ENCODE data around the gene HS1BP3. TPM values are rescaled to one million over a fixed set of nuclear protein-coding genes. Genes with fewer than 3 reads are reported as not detected.
A peak's percentile ranks its signal among the peaks of the same experiment; 100 is the strongest.

HS1BP3 gene
- total and polyA plus RNA-seq, 5 experiments from 2014 or later = 11.0 to 15.5 (median 15.4) TPM

DNA sequence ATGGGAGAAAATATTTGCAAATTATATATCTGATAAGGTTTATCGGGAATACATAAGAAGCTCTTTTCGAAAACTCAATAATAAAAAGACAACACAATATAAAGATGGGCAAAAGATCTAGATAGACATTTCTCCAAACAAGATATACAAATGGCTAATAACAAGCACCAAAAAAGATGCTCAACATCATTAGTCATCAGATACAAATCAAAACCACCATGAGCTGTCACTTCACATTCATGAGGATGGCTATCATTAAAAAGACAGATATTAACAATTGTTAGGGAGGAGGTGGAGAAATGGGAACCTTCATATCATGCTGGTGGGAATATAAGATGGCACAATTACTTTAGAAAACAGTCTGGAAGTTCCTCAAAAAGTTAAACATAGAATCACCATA is 48.1 kb downstream of the HS1BP3 start:
- Mint-ChIP-seq H3K27ac (no peak overlapping the region), H3K9me3 (peaks cover 0 to under 1% (median 0%) of the 10 kb centered on the region in 9 donors)

DNA sequence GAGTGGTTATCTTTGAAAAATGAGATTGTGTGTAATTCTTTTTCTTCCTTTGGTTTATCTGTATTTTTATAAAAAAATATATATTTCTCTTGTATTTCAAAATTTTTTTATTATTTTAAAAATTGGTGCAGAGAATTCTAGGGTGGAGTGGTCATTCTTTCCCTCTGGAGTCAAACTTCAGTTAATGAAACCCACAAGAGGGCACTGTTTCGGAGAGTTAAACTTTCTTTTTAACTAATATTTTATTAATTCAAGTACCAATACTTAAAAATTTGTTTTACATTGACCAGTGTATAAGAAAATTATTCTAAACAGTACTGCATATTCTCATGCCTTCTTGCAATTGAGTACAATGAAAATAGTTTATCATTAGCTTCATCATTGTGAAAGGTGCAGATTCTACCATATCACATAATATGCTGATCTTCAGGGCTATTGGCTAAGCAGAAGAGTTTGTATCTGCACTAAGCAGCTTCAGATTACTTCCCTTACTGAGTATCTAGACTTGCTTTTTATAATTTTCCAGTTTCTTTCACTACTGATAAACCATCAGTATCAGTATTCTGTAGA is 50.1 kb downstream of the HS1BP3 start:
- H3K36me3 Mint-ChIP-seq = no peaks in the 10 kb centered on the region
- POLR2A ChIA-PET = no interaction called here
- no peak for DNase-seq
- H3K27me3 Mint-ChIP-seq = no peaks in the 10 kb centered on the region
- H3K4me1 Mint-ChIP-seq = peaks cover 0 to 16% (median 0%) of the 10 kb centered on the region in 4 donors
- no peak overlapping the region for H3K27ac Mint-ChIP-seq
- ATAC-seq = no peak
- H3K9me3 Mint-ChIP-seq = no peaks in the 10 kb centered on the region
- H3K4me3 Mint-ChIP-seq = no peak overlapping the region

More for the DNA sequence above, 48.1 kb downstream of the HS1BP3 start:
- ATAC-seq (no peak), DNase-seq (no peak)
- Mint-ChIP-seq H3K4me3 (no peak overlapping the region), H3K4me1 (no peaks in the 10 kb centered on the region), H3K36me3 (peaks cover 0 to under 1% (median 0%) of the 10 kb centered on the region in 3 donors), H3K27me3 (no peaks in the 10 kb centered on the region)
- POLR2A ChIA-PET = no interaction called here

- no peak for ATAC-seq
- Mint-ChIP-seq H3K4me3 (no peak overlapping the region), H3K27ac (no peak overlapping the region), H3K9me3 (no peaks in the 10 kb centered on the region), H3K36me3 (no peaks in the 10 kb centered on the region), H3K27me3 (no peaks in the 10 kb centered on the region), H3K4me1 (peaks cover 0 to 23% (median 0%) of the 10 kb centered on the region in 4 donors)
- DNase-seq = no peak
- POLR2A ChIA-PET = no interaction called here
Observed at GRCh38 chr2:20599861-20600461, 50.9 kb downstream of the HS1BP3 start.

GRCh38 chr2:20599001-20599600 is 51.8 kb downstream of the HS1BP3 start:
- POLR2A ChIA-PET = interaction anchor here (0.7 kb wide), 1 partner anchor 10 kb away, joined by 5 read pairs; no protein-coding TSS in a partner anchor
- peak in 1 of 10 donors; percentile 45 for DNase-seq

DNA sequence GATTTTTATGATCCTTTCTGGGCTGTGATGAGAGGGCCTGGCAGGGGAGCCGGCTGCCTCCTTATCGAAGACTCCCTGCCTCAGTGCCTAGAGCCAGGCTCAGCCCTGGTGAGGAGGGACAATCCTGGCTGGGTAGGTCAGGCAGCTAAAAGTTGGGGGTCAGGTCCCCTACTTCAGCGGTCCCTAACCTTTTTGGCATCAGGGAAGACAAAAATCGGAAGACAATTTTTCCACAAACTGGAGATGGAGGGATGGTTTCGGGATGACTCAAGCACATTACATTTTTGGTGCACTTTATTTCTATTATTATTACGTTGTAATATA is 53.1 kb downstream of the HS1BP3 start:
- POLR2A ChIA-PET = no interaction called here
- H3K9me3 Mint-ChIP-seq = no peaks in the 10 kb centered on the region
- DNase-seq (peak in 1 of 10 donors; percentile 37), ATAC-seq (no peak)
- H3K4me3 Mint-ChIP-seq = no peak overlapping the region
- H3K27me3 Mint-ChIP-seq = no peaks in the 10 kb centered on the region
- H3K4me1 Mint-ChIP-seq = peaks cover 0 to 37% (median 0%) of the 10 kb centered on the region in 4 donors
- H3K27ac Mint-ChIP-seq = no peak overlapping the region
- H3K36me3 Mint-ChIP-seq = no peaks in the 10 kb centered on the region

More at GRCh38 chr2:20599001-20599600, 51.8 kb downstream of the HS1BP3 start:
- Mint-ChIP-seq H3K4me1 (peaks cover 0 to 31% (median 0%) of the 10 kb centered on the region in 4 donors), H3K27me3 (no peaks in the 10 kb centered on the region), H3K4me3 (no peak overlapping the region), H3K27ac (no peak overlapping the region), H3K36me3 (no peaks in the 10 kb centered on the region), H3K9me3 (no peaks in the 10 kb centered on the region)
- no peak for ATAC-seq

DNA sequence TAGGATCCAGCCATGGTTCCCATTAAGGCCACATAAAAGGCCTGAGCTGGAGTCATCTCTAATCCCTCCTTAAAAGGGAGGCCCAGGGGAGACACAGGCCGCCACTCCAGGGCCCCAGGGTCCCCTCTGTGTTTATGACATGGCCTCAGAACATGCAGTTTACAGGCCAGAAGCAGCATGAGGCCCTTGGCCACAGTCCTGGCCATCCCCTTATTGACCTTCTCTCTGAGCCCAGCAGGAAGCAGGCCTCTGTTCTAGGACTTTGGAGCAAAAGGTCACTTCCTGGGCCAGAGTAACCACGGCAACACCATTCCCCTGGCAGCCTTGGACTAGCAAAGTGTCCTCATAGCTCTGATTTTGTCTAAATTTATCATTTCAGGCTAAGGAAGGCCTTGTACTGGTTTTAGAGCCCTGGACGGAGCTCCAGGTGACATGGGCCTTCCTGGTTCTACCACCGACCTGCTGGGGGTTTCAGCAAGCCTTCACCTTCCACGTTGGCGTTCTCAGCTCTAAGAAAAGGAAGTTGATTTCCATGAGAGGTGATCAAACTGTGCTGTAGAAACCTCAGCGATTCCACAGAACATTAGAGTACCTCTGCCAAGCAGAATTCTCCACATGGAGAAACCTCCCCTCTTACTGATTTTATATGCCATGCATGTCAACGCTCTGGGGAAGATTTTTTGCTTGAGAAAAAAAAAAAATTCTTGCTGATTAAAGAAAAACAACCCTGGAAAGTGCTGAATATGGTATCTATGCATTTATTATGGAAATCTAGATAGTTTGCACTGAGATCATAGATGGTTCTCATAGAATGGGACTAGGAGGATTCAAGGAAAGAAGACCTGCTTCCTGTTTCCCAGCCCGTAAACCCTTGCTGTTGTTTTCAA is 53.7 kb downstream of the HS1BP3 start:
- H3K27me3 Mint-ChIP-seq = no peaks in the 10 kb centered on the region
- peak in 1 of 10 donors; percentile 53 for DNase-seq
- H3K4me3 Mint-ChIP-seq = no peak overlapping the region
- H3K36me3 Mint-ChIP-seq = no peaks in the 10 kb centered on the region
- ATAC-seq = no peak
- POLR2A ChIA-PET = no interaction called here
- no peaks in the 10 kb centered on the region for H3K9me3 Mint-ChIP-seq
- H3K27ac Mint-ChIP-seq = no peak overlapping the region
- peaks cover 0 to 37% (median 0%) of the 10 kb centered on the region in 4 donors for H3K4me1 Mint-ChIP-seq

GRCh38 chr2:20596193-20596972 is 54.5 kb downstream of the HS1BP3 start:
- H3K27me3 Mint-ChIP-seq = no peaks in the 10 kb centered on the region
- POLR2A ChIA-PET = no interaction called here
- peak overlapping the region in 2 of 10 donors; percentile 8 to 9 for H3K27ac Mint-ChIP-seq
- H3K4me3 Mint-ChIP-seq = peak overlapping the region in 1 of 10 donors; percentile 68
- no peak for ATAC-seq
- no peaks in the 10 kb centered on the region for H3K36me3 Mint-ChIP-seq
- peaks cover 0 to 37% (median 0%) of the 10 kb centered on the region in 4 donors for H3K4me1 Mint-ChIP-seq
- H3K9me3 Mint-ChIP-seq = no peaks in the 10 kb centered on the region
- no peak for DNase-seq

DNA sequence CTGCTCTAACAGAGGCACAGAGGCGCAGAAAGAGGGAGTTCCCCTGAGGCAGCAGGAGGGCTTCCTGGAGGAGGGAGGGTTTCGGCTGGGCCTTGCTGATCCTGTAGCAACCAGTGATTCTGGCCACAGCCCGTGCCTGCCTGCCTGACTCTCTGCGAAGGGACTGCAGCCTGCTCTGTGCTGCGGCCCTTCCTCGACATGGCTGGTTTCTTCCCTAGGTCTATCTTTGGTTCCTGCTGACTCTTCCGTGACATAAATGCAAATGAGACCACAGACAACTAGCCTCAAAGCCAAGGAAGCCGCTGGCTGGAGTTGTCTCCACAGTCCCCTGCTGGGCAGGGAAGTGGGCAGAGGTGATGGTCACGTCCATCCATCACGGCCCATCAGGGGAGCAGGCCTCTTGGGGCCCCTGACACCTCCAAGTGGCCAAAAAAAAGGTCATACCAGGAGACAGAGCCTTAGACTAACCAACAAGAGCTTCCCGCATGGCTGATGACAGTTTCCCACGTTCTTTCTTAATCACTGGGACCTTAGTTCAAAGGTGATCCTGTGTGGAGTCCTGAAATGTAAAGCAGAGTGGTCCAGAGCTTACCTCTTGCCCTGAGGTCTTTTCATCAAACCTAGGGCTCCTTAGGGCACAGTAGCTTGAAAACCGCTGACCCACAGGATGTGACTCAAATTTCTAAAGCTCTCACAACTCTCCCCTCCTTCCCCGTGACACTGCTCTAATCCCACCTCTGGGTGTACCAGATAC is 55.3 kb downstream of the HS1BP3 start:
- Mint-ChIP-seq H3K27me3 (no peaks in the 10 kb centered on the region), H3K9me3 (no peaks in the 10 kb centered on the region), H3K4me1 (peaks cover 0 to 37% (median 0%) of the 10 kb centered on the region in 4 donors), H3K27ac (peak overlapping the region in 2 of 10 donors; percentile 8 to 9), H3K4me3 (peak overlapping the region in 1 of 10 donors; percentile 68), H3K36me3 (no peaks in the 10 kb centered on the region)
- POLR2A ChIA-PET = no interaction called here
- DNase-seq (peak in 2 of 10 donors; percentile 11 to 43), ATAC-seq (no peak)

DNA sequence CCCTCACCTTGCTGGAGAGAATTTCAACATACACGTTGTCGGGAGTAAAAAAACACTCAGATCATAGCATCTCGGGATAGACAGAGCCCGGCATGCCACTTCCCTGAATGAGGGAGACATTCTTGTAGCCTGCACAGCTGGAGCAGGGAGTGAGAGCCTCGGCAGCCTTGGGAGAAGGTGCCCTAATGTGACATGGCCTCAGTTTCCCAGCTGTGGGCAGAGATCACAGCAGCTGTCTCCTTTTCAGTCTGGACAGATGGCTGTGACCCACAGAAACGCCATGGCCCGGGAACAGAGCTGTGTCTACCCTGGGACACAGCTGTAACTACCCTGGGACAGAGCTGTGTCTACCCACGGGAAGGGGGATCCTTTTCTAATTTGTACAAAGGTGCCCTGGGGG is 55.9 kb downstream of the HS1BP3 start:
- Mint-ChIP-seq H3K4me1 (peaks cover 0 to 37% (median 0%) of the 10 kb centered on the region in 4 donors), H3K9me3 (no peaks in the 10 kb centered on the region), H3K4me3 (no peak overlapping the region), H3K27ac (no peak overlapping the region), H3K36me3 (no peaks in the 10 kb centered on the region), H3K27me3 (no peaks in the 10 kb centered on the region)
- POLR2A ChIA-PET = no interaction called here
- DNase-seq (peak in 1 of 10 donors; percentile 32), ATAC-seq (no peak)

GRCh38 chr2:20594048-20594750 is 56.7 kb downstream of the HS1BP3 start:
- Mint-ChIP-seq H3K4me3 (no peak overlapping the region), H3K36me3 (no peaks in the 10 kb centered on the region), H3K27ac (no peak overlapping the region), H3K9me3 (no peaks in the 10 kb centered on the region), H3K27me3 (no peaks in the 10 kb centered on the region), H3K4me1 (peaks cover 0 to 37% (median 0%) of the 10 kb centered on the region in 4 donors)
- no peak for ATAC-seq
- POLR2A ChIA-PET = no interaction called here
- DNase-seq = no peak

Data from naive thymus-derived CD8-positive, alpha-beta T cell (primary cell).